Lower leg skin (tissue), 4 donors: Measurements from ENCODE around the gene FGF18. TPM values are rescaled to one million over a fixed set of nuclear protein-coding genes. Genes with fewer than 3 reads are reported as not detected.

Experiments used
- DNase-seq, 2 donors: peaks; one replicate each; pipeline ENCODE4 v3.0.0-alpha.2; 2019; ENCODE audit warnings: low spot score in 2 of 2
- H3K4me3 ChIP-seq: fragments of 200-600 bp; sonication (generic); 2 replicates; pipeline ENCODE4 v1.5.1; 2017; ENCODE audit warnings: mild to moderate bottlenecking, low read depth; ENCODE audit not compliant: poor library complexity, severe bottlenecking
- POLR2A ChIP-seq, 2 donors: fragments of 450-650 bp; IDR thresholded peaks; one replicate each; pipeline ENCODE4 v1.6.1; 2016 to 2017; ENCODE audit warnings: antibody characterized with exemption in 2 of 2, mild to moderate bottlenecking in 1 of 2, moderate library complexity in 1 of 2
- WGBS, 2 donors: methylation state at CpG; one replicate each; pipeline ENCODE4 v1.1.5; 2018; 5-methylcytosine and 5-hydroxymethylcytosine counted together
- intact Hi-C: fragments of 100-400 bp; cut with DNase I; formaldehyde crosslinking; loops from one replicate; pipeline ENCODE4 v1.15.0; 2023; ENCODE audit warnings: low total_unique reads
- total RNA-seq, 4 donors: library from RNA; depleted of rRNA; stranded (reverse); fragments of >200 nt; gene quantifications; one replicate each; pipeline ENCODE4 v1.1.0, GENCODE V29; 2016
- TF ChIP-seq, protein P1 (sequence below), 3 donors: fragments of 450-650 bp; IDR thresholded peaks; one replicate each; pipeline ENCODE4 v1.5.1; 2016; ENCODE audit warnings: antibody characterized with exemption in 3 of 3, mild to moderate bottlenecking in 3 of 3, moderate library complexity in 2 of 3

Gene FGF18
- total RNA-seq, 4 donors from 2014 or later, result 0.27 to 2.5 TPM; not detected in 2

DNA sequence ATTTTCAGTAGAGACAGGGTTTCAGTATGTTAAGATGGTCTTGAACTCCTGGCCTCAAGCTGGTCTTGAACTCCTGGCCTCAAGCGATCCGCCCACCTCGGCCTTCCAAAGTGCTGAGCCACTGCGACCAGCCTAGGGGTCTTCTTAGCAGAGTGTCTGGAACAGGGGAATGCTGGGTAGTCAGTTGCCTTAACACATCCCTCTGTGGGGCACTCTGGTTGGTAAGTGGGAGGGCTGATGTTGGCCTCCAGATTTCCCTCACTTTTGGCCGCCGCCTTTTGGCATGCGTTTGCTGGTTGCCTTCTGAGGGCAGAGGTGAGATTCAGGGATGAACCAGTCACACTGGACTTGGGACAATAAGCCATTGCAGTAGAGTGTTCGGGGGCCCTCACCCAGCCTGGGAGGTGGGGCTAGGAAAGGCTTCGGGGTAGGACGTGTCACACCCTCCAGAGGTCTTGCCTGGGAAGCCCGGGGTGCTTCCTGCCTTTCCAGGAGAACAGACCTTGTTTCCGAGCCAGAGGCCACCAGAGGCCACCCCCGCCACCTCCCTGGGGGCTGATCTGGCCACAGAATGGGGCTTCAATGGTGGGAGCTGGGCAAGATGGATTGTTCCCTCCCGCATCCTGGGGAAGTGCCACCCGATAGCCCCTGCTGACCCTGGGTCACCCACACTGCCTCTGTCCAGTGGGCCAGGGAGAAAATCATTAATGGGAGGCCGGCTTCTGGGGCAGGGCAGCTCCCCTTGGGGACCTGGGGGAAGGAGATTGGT, 13.3 kb downstream of the FGF18 start:
- WGBS, 2 donors, result 85 to 94% methylated on average over 14 to 16 of the region's 16 CpGs
- TF ChIP-seq, protein P1, sequence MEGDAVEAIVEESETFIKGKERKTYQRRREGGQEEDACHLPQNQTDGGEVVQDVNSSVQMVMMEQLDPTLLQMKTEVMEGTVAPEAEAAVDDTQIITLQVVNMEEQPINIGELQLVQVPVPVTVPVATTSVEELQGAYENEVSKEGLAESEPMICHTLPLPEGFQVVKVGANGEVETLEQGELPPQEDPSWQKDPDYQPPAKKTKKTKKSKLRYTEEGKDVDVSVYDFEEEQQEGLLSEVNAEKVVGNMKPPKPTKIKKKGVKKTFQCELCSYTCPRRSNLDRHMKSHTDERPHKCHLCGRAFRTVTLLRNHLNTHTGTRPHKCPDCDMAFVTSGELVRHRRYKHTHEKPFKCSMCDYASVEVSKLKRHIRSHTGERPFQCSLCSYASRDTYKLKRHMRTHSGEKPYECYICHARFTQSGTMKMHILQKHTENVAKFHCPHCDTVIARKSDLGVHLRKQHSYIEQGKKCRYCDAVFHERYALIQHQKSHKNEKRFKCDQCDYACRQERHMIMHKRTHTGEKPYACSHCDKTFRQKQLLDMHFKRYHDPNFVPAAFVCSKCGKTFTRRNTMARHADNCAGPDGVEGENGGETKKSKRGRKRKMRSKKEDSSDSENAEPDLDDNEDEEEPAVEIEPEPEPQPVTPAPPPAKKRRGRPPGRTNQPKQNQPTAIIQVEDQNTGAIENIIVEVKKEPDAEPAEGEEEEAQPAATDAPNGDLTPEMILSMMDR (IDR thresholded peaks at IDR 0.05), result no peak
- TF ChIP-seq POLR2A (IDR thresholded peaks at IDR 0.05), result no peak
- intact Hi-C loops, result no loop called here
- DNase-seq, result no peak
- H3K4me3 ChIP-seq, result no peak overlapping the region

DNA sequence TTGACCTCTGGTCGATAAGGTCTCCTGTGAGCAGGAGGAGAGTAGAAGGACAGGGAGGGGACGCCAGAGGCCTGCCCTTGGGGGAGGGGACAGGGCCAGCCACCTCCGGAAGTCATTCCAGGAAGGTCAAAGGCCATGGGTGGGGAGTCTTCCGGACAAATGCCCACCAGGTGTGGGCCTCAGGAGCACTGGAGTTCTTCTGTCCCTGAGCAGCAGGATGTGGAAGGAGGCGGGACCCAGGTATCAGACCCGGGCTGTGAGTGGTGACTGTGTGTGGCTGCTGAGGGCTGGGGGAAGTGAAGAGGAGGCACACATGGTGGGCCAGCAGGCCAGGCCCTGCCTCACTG, 13.9 kb downstream of the FGF18 start:
- 58 to 74% methylated on average over 5 to 6 of the region's 6 CpGs for WGBS, 2 donors
- no peak overlapping the region for H3K4me3 ChIP-seq
- DNase-seq, result no peak
- TF ChIP-seq POLR2A (IDR thresholded peaks at IDR 0.05), result no peak
- TF ChIP-seq, protein P1 (IDR thresholded peaks at IDR 0.05), result no peak
- intact Hi-C loops, result no loop called here

DNA sequence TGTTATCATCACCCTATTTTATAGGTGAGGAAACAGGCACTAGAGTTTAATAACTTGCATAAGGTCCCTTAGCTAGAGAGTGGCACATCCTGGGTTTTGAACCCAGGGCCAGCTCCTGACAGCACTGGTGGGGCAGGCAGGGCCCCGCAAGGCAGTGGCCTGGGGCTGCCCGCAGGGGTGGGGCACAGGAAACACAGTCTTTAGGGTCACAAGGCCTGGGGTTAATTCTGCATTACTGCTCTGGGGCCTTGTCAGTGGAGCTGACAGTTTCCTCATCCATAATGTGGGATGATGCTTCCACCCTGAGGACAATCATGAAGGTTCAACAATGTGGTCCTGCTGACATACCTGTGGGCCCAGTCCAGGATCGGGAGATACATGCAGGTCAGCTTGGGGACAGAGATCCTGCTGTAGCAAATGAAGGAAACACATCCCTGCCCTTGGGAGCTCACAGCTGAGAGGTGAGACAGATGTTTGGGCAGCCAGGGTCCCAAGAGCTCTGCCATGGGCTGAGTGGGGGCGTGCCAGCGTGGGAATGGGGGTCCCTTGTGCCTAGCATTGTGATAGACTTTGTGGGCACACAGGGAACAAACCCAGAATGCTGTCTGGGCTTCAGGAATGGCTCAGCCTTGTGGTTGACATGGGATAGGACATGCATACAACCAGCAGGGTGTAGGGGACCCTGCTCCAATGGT, 14.7 kb downstream of the FGF18 start:
- intact Hi-C loops, result no loop called here
- H3K4me3 ChIP-seq, result no peak overlapping the region
- no peak for DNase-seq
- 93 to 94% methylated on average over 5 of the region's 5 CpGs for WGBS, 2 donors
- TF ChIP-seq, protein P1 (IDR thresholded peaks at IDR 0.05), result no peak
- TF ChIP-seq POLR2A (IDR thresholded peaks at IDR 0.05), result no peak

DNA sequence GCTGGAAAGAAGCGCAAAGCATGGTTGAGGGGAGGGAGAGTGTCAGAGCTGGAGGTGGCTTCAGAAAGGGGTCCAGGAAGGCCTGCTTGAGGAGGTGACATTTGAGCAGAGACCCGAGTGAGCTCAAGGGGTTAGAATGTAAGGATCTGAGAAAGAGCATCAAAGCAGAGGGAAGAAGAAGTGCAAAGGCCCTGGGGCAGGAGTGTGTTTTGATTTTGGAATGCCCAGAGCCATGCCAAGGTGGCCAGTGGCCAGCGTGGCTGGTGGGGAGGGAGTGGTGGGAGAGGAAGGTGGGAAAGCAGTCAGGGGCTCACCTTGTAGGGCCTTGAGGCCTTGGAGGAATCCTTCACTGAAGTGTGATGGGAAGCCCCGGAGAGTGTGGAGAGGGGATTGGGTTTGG, 15.4 kb downstream of the FGF18 start:
- TF ChIP-seq, protein P1 (IDR thresholded peaks at IDR 0.05), result no peak
- no peak for TF ChIP-seq POLR2A (IDR thresholded peaks at IDR 0.05)
- no peak overlapping the region for H3K4me3 ChIP-seq
- 90 to 96% methylated on average over 4 of the region's 4 CpGs for WGBS, 2 donors
- no peak for DNase-seq
- intact Hi-C loops, result no loop called here

DNA sequence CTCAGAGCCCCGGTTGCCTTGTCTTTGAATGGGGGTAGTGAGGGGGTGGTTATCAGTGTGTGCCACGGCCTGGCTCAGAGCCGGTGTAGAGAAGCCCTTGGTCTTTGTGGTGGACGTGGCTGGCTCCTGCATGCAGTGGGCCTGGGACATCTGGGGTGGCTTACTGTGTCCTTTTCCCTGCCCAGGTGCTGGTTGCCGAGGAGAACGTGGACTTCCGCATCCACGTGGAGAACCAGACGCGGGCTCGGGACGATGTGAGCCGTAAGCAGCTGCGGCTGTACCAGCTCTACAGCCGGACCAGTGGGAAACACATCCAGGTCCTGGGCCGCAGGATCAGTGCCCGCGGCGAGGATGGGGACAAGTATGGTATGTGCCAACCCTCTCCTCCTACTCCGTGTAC, 16.5 kb downstream of the FGF18 start:
- intact Hi-C loops, result no loop called here
- 94 to 95% methylated on average over 20 of the region's 20 CpGs for WGBS, 2 donors
- H3K4me3 ChIP-seq, result no peak overlapping the region
- TF ChIP-seq, protein P1 (IDR thresholded peaks at IDR 0.05), result no peak
- no peak for TF ChIP-seq POLR2A (IDR thresholded peaks at IDR 0.05)
- DNase-seq, result no peak
